ENCODE data around the gene NOL4L. TPM values are rescaled to one million over a fixed set of nuclear protein-coding genes. Genes with fewer than 3 reads are reported as not detected.

The NOL4L gene
- total and polyA plus RNA-seq, 2 experiments from 2014 or later = 38.8 to 39.2 TPM

- no peaks in the 10 kb centered on the region for H3K9me2 ChIP-seq (ENCODE audit: insufficient read depth)
- peaks cover 4% of the 10 kb centered on the region; the same call in 1 of the 2 replicates for H3K4me1 ChIP-seq (ENCODE audit: insufficient read depth)
- no peak overlapping the region for H3K4me3 ChIP-seq
- H3K36me3 ChIP-seq (ENCODE audit: insufficient read depth) = no peaks in the 10 kb centered on the region
- H3K4me3 Mint-ChIP-seq = no peak overlapping the region
- H3K36me3 Mint-ChIP-seq (ENCODE audit: low read depth) = no peaks in the 10 kb centered on the region
- H2AFZ ChIP-seq = no peak overlapping the region
- no peaks in the 10 kb centered on the region for H3K27me3 ChIP-seq (ENCODE audit: insufficient read depth)
- DNase-seq (ENCODE audit: low spot score) (no peak), ATAC-seq (no peak)
- TF ChIP-seq ZNF462 (CRISPR knock-in tag; IDR thresholded peaks at IDR 0.05) (no peak), EZH2phosphoT487 (IDR thresholded peaks at IDR 0.05; ENCODE audit: unreplicated experiment) (no peak), EZH2 (IDR thresholded peaks at IDR 0.05; ENCODE audit: low read depth, unreplicated experiment) (no peak), CREB1 (CRISPR knock-in tag; IDR thresholded peaks at IDR 0.05; ENCODE audit: low read depth) (no peak), ZNF331 (CRISPR knock-in tag; IDR thresholded peaks at IDR 0.05; ENCODE audit: low read depth) (no peak), NANOG (IDR thresholded peaks at IDR 0.05; ENCODE audit: borderline replicate concordance) (no peak), STAT1 (IDR thresholded peaks at IDR 0.05; ENCODE audit: unreplicated experiment) (no peak), JUNB (IDR thresholded peaks at IDR 0.05; ENCODE audit: unreplicated experiment) (no peak), POLR2AphosphoS5 (IDR thresholded peaks at IDR 0.05; ENCODE audit: low read depth) (no peak), ZNF114 (CRISPR knock-in tag; IDR thresholded peaks at IDR 0.05) (no peak), REST (IDR thresholded peaks at IDR 0.05; ENCODE audit: unreplicated experiment) (no peak), ETS1 (IDR thresholded peaks at IDR 0.05) (no peak)
- TF ChIP-seq, protein P1, sequence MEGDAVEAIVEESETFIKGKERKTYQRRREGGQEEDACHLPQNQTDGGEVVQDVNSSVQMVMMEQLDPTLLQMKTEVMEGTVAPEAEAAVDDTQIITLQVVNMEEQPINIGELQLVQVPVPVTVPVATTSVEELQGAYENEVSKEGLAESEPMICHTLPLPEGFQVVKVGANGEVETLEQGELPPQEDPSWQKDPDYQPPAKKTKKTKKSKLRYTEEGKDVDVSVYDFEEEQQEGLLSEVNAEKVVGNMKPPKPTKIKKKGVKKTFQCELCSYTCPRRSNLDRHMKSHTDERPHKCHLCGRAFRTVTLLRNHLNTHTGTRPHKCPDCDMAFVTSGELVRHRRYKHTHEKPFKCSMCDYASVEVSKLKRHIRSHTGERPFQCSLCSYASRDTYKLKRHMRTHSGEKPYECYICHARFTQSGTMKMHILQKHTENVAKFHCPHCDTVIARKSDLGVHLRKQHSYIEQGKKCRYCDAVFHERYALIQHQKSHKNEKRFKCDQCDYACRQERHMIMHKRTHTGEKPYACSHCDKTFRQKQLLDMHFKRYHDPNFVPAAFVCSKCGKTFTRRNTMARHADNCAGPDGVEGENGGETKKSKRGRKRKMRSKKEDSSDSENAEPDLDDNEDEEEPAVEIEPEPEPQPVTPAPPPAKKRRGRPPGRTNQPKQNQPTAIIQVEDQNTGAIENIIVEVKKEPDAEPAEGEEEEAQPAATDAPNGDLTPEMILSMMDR (conservative IDR thresholded peaks at IDR 0.05; ENCODE audit: low read depth in 2 of 2) = no peak
- no peaks in the 10 kb centered on the region for H4K20me1 ChIP-seq (replicated peaks; ENCODE audit: insufficient read depth)
- H3K4me2 ChIP-seq = no peak overlapping the region
- H3K79me2 ChIP-seq (replicated peaks; ENCODE audit: insufficient read depth) = no peaks in the 10 kb centered on the region
- peaks cover 12% of the 10 kb centered on the region for H3K27me3 Mint-ChIP-seq (ENCODE audit: insufficient read depth, low read depth, poor library complexity)
- 0 out of 2 replicates have a peak, but pooled peaks cover 2% of the 10 kb centered on the region for H3F3A ChIP-seq (replicated peaks; ENCODE audit: low read depth)
- no peak overlapping the region for H3K27ac Mint-ChIP-seq
- H3K27ac ChIP-seq (ENCODE audit: low read depth) = no peak overlapping the region
- peaks cover 7% of the 10 kb centered on the region for H3K4me1 Mint-ChIP-seq
- no peaks in the 10 kb centered on the region for H3K9me3 Mint-ChIP-seq
Measured at GRCh38 chr20:32519381-32519730, 65.8 kb downstream of the NOL4L start.

Data from GM23338 (cell line).